A673 (cell line): ENCODE measurements around the gene SFXN5. TPM values are rescaled to one million over a fixed set of nuclear protein-coding genes. Genes with fewer than 3 reads are reported as not detected.

Source experiments
- BruUV-seq: library from RNA; stranded (reverse); fragments of 400-500 nt; replicated peaks from 2 replicates; lab custom pipeline; 2021; lab: Mats Ljungman, UMichigan
- CTCF ChIA-PET: fragments of 300-600 bp; sonication (Branson Sonifier 250); formaldehyde crosslinking; loops from one replicate; lab custom pipeline; 2022; ENCODE audit warnings: antibody characterized with exemption; lab: Charles Lee
- POLR2A ChIA-PET: fragments of 300-600 bp; sonication (Branson Sonifier 250); formaldehyde crosslinking; loops from one replicate; lab custom pipeline; 2022; ENCODE audit warnings: antibody characterized with exemption; ENCODE audit not compliant: low non-redundant PET; lab: Charles Lee
- DNase-seq: peaks from one replicate; pipeline ENCODE4 v3.0.0-alpha.2; 2015; ENCODE audit warnings: low spot score
- H3K27ac ChIP-seq: fragments of 200-600 bp; sonication (generic); 2 replicates; pipeline ENCODE4 v1.5.1; 2016; ENCODE audit warnings: mixed run types, low read depth, mild to moderate bottlenecking, mixed read lengths, antibody characterized with exemption, low read length; ENCODE audit not compliant: poor library complexity, severe bottlenecking
- H3K27me3 ChIP-seq: fragments of 200-600 bp; sonication (generic); replicated peaks from 2 replicates; pipeline ENCODE4 v1.6.1; 2017; ENCODE audit warnings: mixed run types, low read depth, mild to moderate bottlenecking, mixed read lengths, antibody characterized with exemption, low read length; ENCODE audit not compliant: insufficient read depth, poor library complexity
- H3K36me3 ChIP-seq: fragments of 200-600 bp; sonication (generic); 2 replicates; pipeline ENCODE4 v1.6.1; 2016; ENCODE audit warnings: mixed run types, mild to moderate bottlenecking, mixed read lengths, antibody characterized with exemption, low read length; ENCODE audit not compliant: insufficient read depth, poor library complexity, severe bottlenecking
- H3K4me1 ChIP-seq: fragments of 200-600 bp; sonication (generic); 2 replicates; pipeline ENCODE4 v1.6.1; 2017; ENCODE audit warnings: mixed run types, mild to moderate bottlenecking, mixed read lengths, antibody characterized with exemption, low read length; ENCODE audit not compliant: insufficient read depth, poor library complexity, severe bottlenecking
- H3K4me3 ChIP-seq: fragments of 200-600 bp; sonication (generic); 2 replicates; pipeline ENCODE4 v1.5.1; 2016; ENCODE audit warnings: low read depth, mixed run types, mild to moderate bottlenecking, mixed read lengths, low read length; ENCODE audit not compliant: poor library complexity, severe bottlenecking
- H3K9me3 ChIP-seq: fragments of 200-600 bp; sonication (generic); 2 replicates; pipeline ENCODE4 v1.6.1; 2016; ENCODE audit warnings: mixed run types, low read depth, mild to moderate bottlenecking, mixed read lengths, antibody characterized with exemption, low read length; ENCODE audit not compliant: poor library complexity, severe bottlenecking
- CTCF ChIP-seq: fragments of 300-800, 200-600 bp; sonication (generic); conservative IDR thresholded peaks from 2 replicates; pipeline ENCODE4 v1.5.1; 2017; ENCODE audit warnings: low read depth, mild to moderate bottlenecking, antibody characterized with exemption, low read length, moderate library complexity, mixed read lengths
- EZH2 ChIP-seq: fragments of 200-600 bp; sonication (generic); IDR thresholded peaks from 2 replicates; pipeline ENCODE4 v1.6.1; 2017; ENCODE audit warnings: borderline replicate concordance, low read depth, mild to moderate bottlenecking, mixed read lengths, antibody characterized with exemption, low read length; ENCODE audit not compliant: poor library complexity, severe bottlenecking
- intact Hi-C: fragments of 100-400 bp; cut with micrococcal nuclease; formaldehyde crosslinking; loops from one replicate; pipeline ENCODE4 v1.10.0; 2022; ENCODE audit not compliant: unreplicated experiment
- total RNA-seq: library from RNA; stranded (reverse); gene quantifications from 2 replicates; pipeline ENCODE4 v1.2.3, GENCODE V29; 2021

The SFXN5 gene
- total RNA-seq, 1 experiment from 2014 or later = 23.1 TPM

DNA sequence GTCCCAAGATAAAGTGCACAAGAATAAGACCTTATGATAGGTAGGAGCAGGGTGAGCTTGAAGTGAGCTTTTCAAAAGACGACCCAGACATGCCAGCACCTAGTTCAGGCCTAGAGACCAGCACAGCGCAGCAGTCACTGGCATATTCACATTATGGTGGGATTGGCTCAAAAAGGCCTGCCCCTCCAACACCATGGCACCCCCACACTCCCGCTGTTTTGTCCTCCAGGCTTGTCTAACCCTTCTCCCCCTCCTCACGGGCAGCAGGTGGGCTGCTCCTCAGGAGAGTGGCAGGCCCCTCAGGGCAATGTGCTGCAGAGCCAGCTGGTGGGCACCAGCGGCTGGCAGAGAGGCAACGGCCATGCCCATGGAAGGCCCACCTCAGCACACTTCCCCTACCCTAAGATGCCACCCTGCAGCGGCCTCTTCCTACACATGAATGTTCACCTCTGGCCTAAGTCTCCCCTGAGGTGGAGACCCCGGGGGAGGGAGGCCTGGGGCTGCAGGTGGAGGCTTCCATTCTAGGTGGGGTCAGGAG is 128.6 kb downstream of the SFXN5 start:
- POLR2A ChIA-PET = no interaction called here
- CTCF ChIA-PET = no interaction called here
- Histone ChIP-seq H3K4me1 (no peaks in the 10 kb centered on the region), H3K27ac (no peak overlapping the region), H3K27me3 (no peaks in the 10 kb centered on the region), H3K36me3 (no peaks in the 10 kb centered on the region), H3K4me3 (no peak overlapping the region), H3K9me3 (no peaks in the 10 kb centered on the region)
- no TSS peak for BruUV-seq
- TF ChIP-seq EZH2 (no peak), CTCF (no peak)
- intact Hi-C loops = no loop called here
- DNase-seq = no peak

GRCh38 chr2:72942293-72942692 is 129.2 kb downstream of the SFXN5 start:
- Histone ChIP-seq H3K27ac (no peak overlapping the region), H3K36me3 (no peaks in the 10 kb centered on the region), H3K9me3 (no peaks in the 10 kb centered on the region), H3K4me1 (no peaks in the 10 kb centered on the region), H3K4me3 (no peak overlapping the region), H3K27me3 (no peaks in the 10 kb centered on the region)
- TF ChIP-seq EZH2 (no peak), CTCF (no peak)
- DNase-seq = no peak
- BruUV-seq = no TSS peak
- intact Hi-C loops = no loop called here
- CTCF ChIA-PET = no interaction called here
- POLR2A ChIA-PET = no interaction called here

DNA sequence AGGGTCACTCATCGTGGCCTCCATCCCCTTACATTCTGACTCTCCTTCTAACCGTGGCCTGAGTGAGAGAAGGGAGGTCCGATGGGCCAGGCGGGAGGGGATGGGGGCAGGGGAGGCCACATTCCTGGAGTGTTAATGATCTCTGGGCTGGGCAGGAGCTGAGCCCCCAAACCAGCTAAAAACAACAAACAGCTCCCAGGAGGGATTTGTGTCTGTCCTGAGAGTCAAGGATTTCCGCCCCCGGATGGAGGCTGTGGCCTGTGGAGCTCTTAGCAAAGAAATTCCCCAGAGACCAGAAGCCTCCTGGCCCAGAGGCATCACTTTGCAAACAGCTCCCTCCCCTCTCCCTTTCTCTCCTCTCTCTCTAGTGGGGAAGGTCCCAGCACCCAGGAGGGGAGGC is 130.7 kb downstream of the SFXN5 start:
- Histone ChIP-seq H3K4me1 (no peaks in the 10 kb centered on the region), H3K4me3 (no peak overlapping the region), H3K36me3 (no peaks in the 10 kb centered on the region), H3K27ac (no peak overlapping the region), H3K9me3 (no peaks in the 10 kb centered on the region), H3K27me3 (no peaks in the 10 kb centered on the region)
- ChIA-PET POLR2A (no interaction called here), CTCF (no interaction called here)
- BruUV-seq = no TSS peak
- TF ChIP-seq EZH2 (no peak), CTCF (no peak)
- intact Hi-C loops = no loop called here
- DNase-seq = peak; percentile 37
